ENCODE measurements around the gene FHOD3. TPM values are rescaled to one million over a fixed set of nuclear protein-coding genes. Genes with fewer than 3 reads are reported as not detected.
"Not testable (repeated sequence)": the region's sequence is repeated elsewhere in the genome, so short reads cannot be mapped to it uniquely, and the experiment has no call there.

FHOD3 gene
- total RNA-seq, 3 donors from 2014 or later, result 2.7 to 14.4 (median 4.0) TPM

DNA sequence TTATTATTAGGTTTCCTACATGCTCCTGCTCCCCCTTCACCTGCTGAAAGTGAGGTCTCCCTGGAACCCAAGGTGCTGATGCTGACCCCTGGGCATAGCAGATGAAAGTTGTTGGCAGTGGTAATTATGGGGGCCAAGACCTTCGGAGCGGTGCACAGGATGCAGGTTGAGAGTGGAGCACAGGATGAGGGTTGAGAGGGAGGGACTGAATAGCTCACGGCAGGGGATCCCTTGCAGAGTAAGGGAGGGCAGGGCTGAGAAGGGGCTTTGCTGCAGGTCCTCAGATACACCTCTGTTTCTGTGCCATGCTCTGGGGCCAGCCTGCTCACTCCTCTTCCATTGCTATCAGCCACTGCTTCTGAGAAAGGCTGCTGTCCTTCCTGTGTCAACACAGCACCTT is 163.3 kb downstream of the FHOD3 start:
- intact Hi-C loops (cut with DNase I, micrococcal nuclease), result no loop called here
- ATAC-seq (no peak), DNase-seq (no peak)
- no peaks in the 10 kb centered on the region for H3K4me1 ChIP-seq (ENCODE audit: low read depth)
- no peaks in the 10 kb centered on the region for H3K9me3 ChIP-seq
- no peak for TF ChIP-seq CTCF (IDR thresholded peaks at IDR 0.05)
- H3K36me3 ChIP-seq (ENCODE audit: low read depth), result no peaks in the 10 kb centered on the region
- H3K4me3 ChIP-seq, result no peak overlapping the region

GRCh38 chr18:36461551-36461987 is 164.1 kb downstream of the FHOD3 start:
- intact Hi-C loops (cut with DNase I, micrococcal nuclease), result no loop called here
- H3K36me3 ChIP-seq (ENCODE audit: low read depth), result no peaks in the 10 kb centered on the region
- no peaks in the 10 kb centered on the region for H3K9me3 ChIP-seq
- no peaks in the 10 kb centered on the region for H3K4me1 ChIP-seq (ENCODE audit: low read depth)
- DNase-seq (no peak), ATAC-seq (no peak)
- no peak overlapping the region for H3K4me3 ChIP-seq
- TF ChIP-seq CTCF (IDR thresholded peaks at IDR 0.05), result no peak

GRCh38 chr18:36463516-36463915 is 166.0 kb downstream of the FHOD3 start:
- H3K4me3 ChIP-seq; H3K9me3 ChIP-seq; DNase-seq; H3K36me3 ChIP-seq (ENCODE audit: low read depth); H3K4me1 ChIP-seq (ENCODE audit: low read depth); ATAC-seq; intact Hi-C loops (cut with DNase I, micrococcal nuclease): not testable (repeated sequence)

DNA sequence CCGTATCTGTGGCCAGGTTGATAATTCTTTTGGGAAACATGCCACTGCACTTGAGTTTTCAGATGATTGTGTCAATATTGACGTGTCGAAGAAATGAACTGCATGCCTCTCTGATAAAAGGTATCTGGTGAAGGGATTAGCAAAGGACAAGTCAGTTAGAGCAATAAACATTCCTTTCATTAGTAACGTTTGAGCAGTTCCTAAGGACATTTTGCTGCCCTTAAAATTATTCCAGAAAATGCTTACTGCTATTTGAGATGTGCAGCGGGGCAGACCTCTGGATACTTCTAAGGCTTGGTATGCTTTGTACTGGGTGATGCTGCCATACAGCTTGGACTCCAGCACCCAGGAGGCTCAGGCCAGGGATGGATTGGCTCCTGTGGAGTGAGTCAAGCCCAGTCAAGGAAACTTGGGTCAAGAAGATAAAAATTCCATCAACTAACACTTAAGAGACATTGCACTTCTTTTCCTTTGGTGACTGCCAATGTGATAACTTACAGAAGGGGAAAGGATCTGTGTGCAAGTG is 166.7 kb downstream of the FHOD3 start:
- ATAC-seq (no peak), DNase-seq (no peak)
- H3K4me3 ChIP-seq, result no peak overlapping the region
- H3K9me3 ChIP-seq, result no peaks in the 10 kb centered on the region
- TF ChIP-seq CTCF (IDR thresholded peaks at IDR 0.05), result no peak
- intact Hi-C loops (cut with DNase I, micrococcal nuclease), result no loop called here
- H3K4me1 ChIP-seq (ENCODE audit: low read depth), result no peaks in the 10 kb centered on the region
- H3K36me3 ChIP-seq (ENCODE audit: low read depth), result no peaks in the 10 kb centered on the region

DNA sequence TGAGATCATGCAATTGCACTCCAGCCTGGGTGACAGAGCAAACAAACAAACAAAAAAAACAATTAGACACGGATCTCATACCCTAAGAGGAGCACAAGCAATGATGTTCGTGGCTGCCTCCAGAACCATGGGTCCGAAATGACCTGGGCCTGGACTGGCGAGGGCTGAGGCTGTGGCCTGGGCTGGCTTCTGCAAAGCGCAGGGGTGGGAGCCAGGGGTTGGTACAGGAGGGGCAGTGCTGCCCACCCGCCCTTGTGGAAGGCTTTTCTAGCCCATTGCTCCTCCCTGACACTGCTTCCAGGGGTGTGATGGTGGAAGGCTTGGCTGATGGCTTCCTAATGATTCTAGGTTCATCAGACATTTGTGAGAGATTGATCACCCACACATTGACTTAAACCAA is 167.8 kb downstream of the FHOD3 start:
- Histone ChIP-seq H3K4me1 (ENCODE audit: low read depth) (no peaks in the 10 kb centered on the region), H3K9me3 (no peaks in the 10 kb centered on the region), H3K4me3 (no peak overlapping the region), H3K36me3 (ENCODE audit: low read depth) (no peaks in the 10 kb centered on the region)
- ATAC-seq, result no peak
- TF ChIP-seq CTCF (IDR thresholded peaks at IDR 0.05), result no peak
- intact Hi-C loops (cut with DNase I, micrococcal nuclease), result no loop called here
- no peak for DNase-seq

GRCh38 chr18:36465970-36466369 is 168.5 kb downstream of the FHOD3 start:
- ATAC-seq (no peak), DNase-seq (no peak)
- Histone ChIP-seq H3K36me3 (ENCODE audit: low read depth) (no peaks in the 10 kb centered on the region), H3K9me3 (no peaks in the 10 kb centered on the region), H3K4me1 (ENCODE audit: low read depth) (no peaks in the 10 kb centered on the region), H3K4me3 (no peak overlapping the region)
- intact Hi-C loops (cut with DNase I, micrococcal nuclease), result no loop called here
- TF ChIP-seq CTCF (IDR thresholded peaks at IDR 0.05), result no peak

Measured in mucosa of descending colon (tissue), 3 donors.